Peyer's patch (tissue), 4 donors: ENCODE measurements around the gene GLB1L3.

Experiments used
- POLR2A ChIP-seq, 2 donors: fragments of 450-650 bp; IDR thresholded peaks; one replicate each; pipeline ENCODE4 v1.5.1; 2017; ENCODE audit warnings: antibody characterized with exemption in 2 of 2, mild to moderate bottlenecking in 2 of 2, moderate library complexity in 2 of 2
- TF ChIP-seq, protein P1 (sequence below), 6 experiments: fragments of 450-650 bp in 4 of 6; fragments of 200-600 bp in 2 of 6; sonication (generic) in 1 of 6; IDR thresholded peaks; one replicate each; pipeline ENCODE4 v1.5.1; 2017 to 2019; ENCODE audit warnings: antibody characterized with exemption in 6 of 6, mild to moderate bottlenecking in 3 of 6, moderate library complexity in 1 of 6

DNA sequence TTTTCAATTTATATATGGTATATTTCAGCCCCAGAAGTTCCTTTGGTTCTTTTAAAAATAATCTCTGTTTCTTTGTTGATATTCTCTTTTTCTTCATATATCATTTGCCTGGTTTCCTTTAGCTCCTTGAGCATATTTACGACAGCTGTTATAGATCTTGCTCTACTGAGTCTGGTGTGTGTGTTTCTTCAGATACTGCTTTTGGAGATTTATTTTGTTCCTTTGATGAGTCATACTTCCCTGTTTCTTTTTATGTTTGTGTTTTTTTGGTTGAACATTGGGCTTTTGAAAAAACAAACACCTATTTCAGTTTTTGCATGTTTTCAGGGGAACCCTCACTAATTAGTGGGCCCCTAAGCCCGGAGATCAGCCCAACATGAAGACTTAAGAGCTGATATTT lies 79.0 kb downstream of the GLB1L3 start:
- TF ChIP-seq, protein P1, sequence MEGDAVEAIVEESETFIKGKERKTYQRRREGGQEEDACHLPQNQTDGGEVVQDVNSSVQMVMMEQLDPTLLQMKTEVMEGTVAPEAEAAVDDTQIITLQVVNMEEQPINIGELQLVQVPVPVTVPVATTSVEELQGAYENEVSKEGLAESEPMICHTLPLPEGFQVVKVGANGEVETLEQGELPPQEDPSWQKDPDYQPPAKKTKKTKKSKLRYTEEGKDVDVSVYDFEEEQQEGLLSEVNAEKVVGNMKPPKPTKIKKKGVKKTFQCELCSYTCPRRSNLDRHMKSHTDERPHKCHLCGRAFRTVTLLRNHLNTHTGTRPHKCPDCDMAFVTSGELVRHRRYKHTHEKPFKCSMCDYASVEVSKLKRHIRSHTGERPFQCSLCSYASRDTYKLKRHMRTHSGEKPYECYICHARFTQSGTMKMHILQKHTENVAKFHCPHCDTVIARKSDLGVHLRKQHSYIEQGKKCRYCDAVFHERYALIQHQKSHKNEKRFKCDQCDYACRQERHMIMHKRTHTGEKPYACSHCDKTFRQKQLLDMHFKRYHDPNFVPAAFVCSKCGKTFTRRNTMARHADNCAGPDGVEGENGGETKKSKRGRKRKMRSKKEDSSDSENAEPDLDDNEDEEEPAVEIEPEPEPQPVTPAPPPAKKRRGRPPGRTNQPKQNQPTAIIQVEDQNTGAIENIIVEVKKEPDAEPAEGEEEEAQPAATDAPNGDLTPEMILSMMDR (IDR thresholded peaks at IDR 0.05), result no peak
- TF ChIP-seq POLR2A (IDR thresholded peaks at IDR 0.05), result no peak
